BJ (cell line): Measurements from ENCODE around the gene CWC15. TPM values are rescaled to one million over a fixed set of nuclear protein-coding genes. Genes with fewer than 3 reads are reported as not detected.

ENCODE experiments used
- CTCF ChIA-PET: fragments of 350-600 bp; formaldehyde crosslinking; extraction: SDS; loops from one replicate; lab custom pipeline; 2021; ENCODE audit warnings: antibody characterized with exemption, inconsistent platforms; lab: Yijun Ruan, JAX
- POLR2A ChIA-PET: fragments of 300-600 bp; sonication (Branson Sonifier 250); formaldehyde crosslinking; extraction: SDS; loops from one replicate; lab custom pipeline; 2021; ENCODE audit warnings: antibody characterized with exemption; lab: Charles Lee
- DNase-seq: peaks from one replicate; pipeline ENCODE4 v3.0.0-alpha.2; 2011; ENCODE audit warnings: low read depth
- H3K27me3 ChIP-seq: 2 replicates; pipeline ENCODE4 v1.6.0; 2011; ENCODE audit warnings: low read length; ENCODE audit not compliant: control insufficient read depth, insufficient read depth
- H3K36me3 ChIP-seq: 2 replicates; pipeline ENCODE4 v1.5.1; 2011; ENCODE audit warnings: low read length; ENCODE audit not compliant: control insufficient read depth, insufficient read depth
- H3K4me3 ChIP-seq: 2 replicates; pipeline ENCODE4 v1.5.1; 2011; ENCODE audit warnings: low read depth, mild to moderate bottlenecking, control low read depth, low read length
- CTCF ChIP-seq: IDR thresholded peaks from 2 replicates; pipeline ENCODE4 v1.5.1; 2011; ENCODE audit warnings: low read depth, mild to moderate bottlenecking, control low read depth, inconsistent platforms, low read length, moderate library complexity; ENCODE audit not compliant: insufficient read depth
- polyA plus RNA-seq: library from polyadenylated mRNA; depleted of rRNA; stranded (reverse); fragments of >200 nt; gene quantifications from 2 replicates; pipeline ENCODE4 v1.2.3, GENCODE V29; 2011

Gene CWC15
- polyA plus RNA-seq, 1 experiment: 24.9 TPM

- DNase-seq: no peak
- TF ChIP-seq CTCF: no peak
- Histone ChIP-seq H3K36me3 (no peaks in the 10 kb centered on the region; the same call in 1 of the 2 replicates), H3K27me3 (no peaks in the 10 kb centered on the region), H3K4me3 (no peak overlapping the region)
- POLR2A ChIA-PET: no interaction called here
- CTCF ChIA-PET: interaction anchor here (0.6 to 1.7 kb wide), 5 partner anchors 10 to 1439 kb away, joined by 3 to 7 read pairs (median 4); no protein-coding TSS in a partner anchor
Observed at GRCh38 chr11:94958121-94958696, 15.1 kb downstream of the CWC15 start.

GRCh38 chr11:94956963-94957362, 16.4 kb downstream of the CWC15 start:
- no peak for DNase-seq
- H3K4me3 ChIP-seq: no peak overlapping the region
- no peak for TF ChIP-seq CTCF
- ChIA-PET POLR2A (no interaction called here), CTCF (interaction anchor here (0.7 kb wide), 1 partner anchor 1513 kb away, joined by 3 read pairs; no protein-coding TSS in a partner anchor)
- H3K36me3 ChIP-seq: no peaks in the 10 kb centered on the region
- H3K27me3 ChIP-seq: no peaks in the 10 kb centered on the region

GRCh38 chr11:94954753-94955152, 18.6 kb downstream of the CWC15 start:
- TF ChIP-seq CTCF: no peak
- H3K36me3 ChIP-seq: no peaks in the 10 kb centered on the region
- H3K27me3 ChIP-seq: no peaks in the 10 kb centered on the region
- H3K4me3 ChIP-seq: no peak overlapping the region
- ChIA-PET POLR2A (no interaction called here), CTCF (no interaction called here)
- no peak for DNase-seq

DNA sequence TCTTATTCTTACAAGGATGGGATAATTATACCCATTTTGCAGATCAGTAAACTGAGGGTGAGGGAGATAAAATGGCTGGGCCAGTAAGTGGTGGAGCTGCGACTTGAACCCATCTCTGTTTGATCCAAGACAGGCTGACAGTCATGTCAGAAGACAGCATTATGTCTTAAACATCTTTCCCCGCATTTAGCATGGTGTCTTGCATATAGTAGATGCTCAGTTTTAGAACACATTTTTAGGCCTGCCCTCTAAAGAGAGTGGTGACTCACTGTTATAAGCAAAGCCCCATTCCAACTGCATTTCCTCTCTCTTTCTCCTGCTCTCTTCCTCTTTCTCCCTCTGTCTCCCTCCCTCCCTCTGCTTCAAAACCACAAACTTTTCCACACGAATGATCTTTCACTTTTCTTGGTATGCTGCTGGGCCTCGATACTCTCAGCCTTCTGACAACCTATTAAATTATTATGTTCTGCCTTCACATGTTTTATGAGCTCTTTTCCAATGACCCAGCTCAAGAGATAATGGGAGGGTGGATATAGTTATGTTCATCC, 25.2 kb downstream of the CWC15 start:
- no peak overlapping the region for H3K4me3 ChIP-seq
- H3K27me3 ChIP-seq: no peaks in the 10 kb centered on the region
- peak; percentile 65 for DNase-seq
- no peak for TF ChIP-seq CTCF
- no peaks in the 10 kb centered on the region for H3K36me3 ChIP-seq
- ChIA-PET CTCF (interaction anchor here (1.8 kb wide), 1 partner anchor 12 kb away, joined by 4 read pairs; no protein-coding TSS in a partner anchor), POLR2A (no interaction called here)

DNA sequence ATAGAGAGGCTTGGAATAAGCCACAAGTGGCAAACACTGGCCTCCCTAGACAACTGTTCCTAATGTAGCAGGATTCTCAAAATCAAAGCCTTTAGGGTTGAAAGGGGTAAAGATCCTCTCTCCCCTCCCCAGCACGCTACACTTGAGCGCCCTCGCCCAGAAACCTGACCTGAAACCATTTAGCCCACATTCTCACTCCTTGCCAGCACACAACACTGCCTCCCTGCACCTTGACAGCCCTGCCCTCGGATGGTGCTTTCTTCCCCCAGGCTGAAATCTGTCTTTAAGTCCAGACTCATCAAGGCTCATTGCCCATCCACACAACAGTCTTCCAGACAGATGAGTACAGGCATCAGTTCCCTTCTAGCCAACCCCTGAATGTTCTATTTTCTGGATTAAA, 26.5 kb downstream of the CWC15 start:
- ChIA-PET CTCF (no interaction called here), POLR2A (no interaction called here)
- Histone ChIP-seq H3K27me3 (no peaks in the 10 kb centered on the region), H3K36me3 (no peaks in the 10 kb centered on the region), H3K4me3 (no peak overlapping the region)
- no peak for DNase-seq
- no peak for TF ChIP-seq CTCF
